GM04504 (cell line): ENCODE measurements around the gene TRAPPC10.

Source experiments
- DNase-seq: peaks from one replicate; pipeline ENCODE4 v3.0.0-alpha.2; 2012; ENCODE audit warnings: low read depth

TRAPPC10 gene

GRCh38 chr21:44011579-44012473 is at the start of gene TRAPPC10:
Gene TRAPPC10 (plus strand): TSS chr21:44012309. CDS start chr21:44012494, 185 bp downstream.
- peak; percentile 68 for DNase-seq

GRCh38 chr21:43965911-43966585 is 46.1 kb upstream of the TRAPPC10 start:
- no peak for DNase-seq

- no peak for DNase-seq
Observed at GRCh38 chr21:43966946-43967512, 45.1 kb upstream of the TRAPPC10 start.

- DNase-seq: no peak
Observed at GRCh38 chr21:43967981-43968380, 44.1 kb upstream of the TRAPPC10 start.

GRCh38 chr21:43968410-43969114 is 43.5 kb upstream of the TRAPPC10 start:
- DNase-seq: no peak

GRCh38 chr21:43969115-43969444 is 43.0 kb upstream of the TRAPPC10 start:
- DNase-seq: no peak

GRCh38 chr21:43970551-43970950 is 41.6 kb upstream of the TRAPPC10 start:
- no peak for DNase-seq

GRCh38 chr21:43971201-43971991 is 40.7 kb upstream of the TRAPPC10 start:
- DNase-seq: no peak

- no peak for DNase-seq
Observed at GRCh38 chr21:43971992-43972255, 40.2 kb upstream of the TRAPPC10 start.

- no peak for DNase-seq
Observed at GRCh38 chr21:43972850-43973633, 39.1 kb upstream of the TRAPPC10 start.

- DNase-seq: no peak
Observed at GRCh38 chr21:43973634-43973955, 38.5 kb upstream of the TRAPPC10 start.

- DNase-seq: no peak
Observed at GRCh38 chr21:43974791-43975468, 37.2 kb upstream of the TRAPPC10 start.

GRCh38 chr21:43975469-43976098 is 36.5 kb upstream of the TRAPPC10 start:
- peak; percentile 18 for DNase-seq

GRCh38 chr21:43976661-43977060 is 35.4 kb upstream of the TRAPPC10 start:
- DNase-seq: no peak

GRCh38 chr21:43978060-43978459 is 34.0 kb upstream of the TRAPPC10 start:
- DNase-seq: no peak

GRCh38 chr21:43979654-43980053 is 32.5 kb upstream of the TRAPPC10 start:
- no peak for DNase-seq

- no peak for DNase-seq
Observed at GRCh38 chr21:43981151-43981870, 30.8 kb upstream of the TRAPPC10 start.

- DNase-seq: no peak
Observed at GRCh38 chr21:43981871-43982210, 30.3 kb upstream of the TRAPPC10 start.

GRCh38 chr21:43982489-43983078 is 29.5 kb upstream of the TRAPPC10 start:
- no peak for DNase-seq
